MM.1S (cell line): ENCODE data around the gene TIMM17B.
"Not testable (repeated sequence)": the region's sequence is repeated elsewhere in the genome, so short reads cannot be mapped to it uniquely, and the experiment has no call there.

Experiments used
- DNase-seq: peaks from one replicate; pipeline ENCODE4 v3.0.0-alpha.2; 2015
- H2AFZ ChIP-seq: fragments of 300-600 bp; sonication (generic); 2 replicates; pipeline ENCODE4 v1.6.0; 2016; ENCODE audit warnings: antibody characterized with exemption, low read length
- H3F3A ChIP-seq: fragments of 300-600 bp; sonication (generic); 2 replicates; pipeline ENCODE4 v1.6.1; 2016; ENCODE audit warnings: mild to moderate bottlenecking, antibody characterized with exemption, low read length, moderate library complexity, mixed read lengths; ENCODE audit not compliant: insufficient read depth
- H3K27ac ChIP-seq: fragments of 300-600 bp; sonication (generic); 2 replicates; pipeline ENCODE4 v1.5.1; 2016; ENCODE audit warnings: mild to moderate bottlenecking, low read length
- H3K27me3 ChIP-seq: fragments of 300-600 bp; sonication (generic); replicated peaks from 2 replicates; pipeline ENCODE4 v1.6.0; 2016; ENCODE audit warnings: low read length; ENCODE audit not compliant: insufficient read depth
- H3K36me3 ChIP-seq: fragments of 300-600 bp; sonication (generic); replicated peaks from 2 replicates; pipeline ENCODE4 v1.6.1; 2016; ENCODE audit warnings: mild to moderate bottlenecking, low read length, mixed read lengths; ENCODE audit not compliant: insufficient read depth
- H3K4me1 ChIP-seq: fragments of 300-600 bp; sonication (generic); 2 replicates; pipeline ENCODE4 v1.6.1; 2016; ENCODE audit warnings: low read length, mixed read lengths
- H3K4me2 ChIP-seq: fragments of 300-600 bp; sonication (generic); 2 replicates; pipeline ENCODE4 v1.6.0; 2016; ENCODE audit warnings: low read depth, low read length
- H3K4me3 ChIP-seq: fragments of 300-600 bp; sonication (generic); 2 replicates; pipeline ENCODE4 v1.5.1; 2016; ENCODE audit warnings: low read length, mixed read lengths
- H3K79me2 ChIP-seq: fragments of 300-600 bp; sonication (generic); 2 replicates; pipeline ENCODE4 v1.6.1; 2016; ENCODE audit warnings: mixed run types, low read length, mixed read lengths
- H3K9ac ChIP-seq: fragments of 300-600 bp; sonication (generic); 2 replicates; pipeline ENCODE4 v1.6.1; 2016; ENCODE audit warnings: low read length, mixed read lengths
- H3K9me2 ChIP-seq: fragments of 300-600 bp; sonication (generic); replicated peaks from 2 replicates; pipeline ENCODE4 v1.6.1; 2016; ENCODE audit warnings: mild to moderate bottlenecking, low read length, mixed read lengths; ENCODE audit not compliant: insufficient read depth
- H3K9me3 ChIP-seq: fragments of 300-600 bp; sonication (generic); replicated peaks from 2 replicates; pipeline ENCODE4 v1.6.1; 2016; ENCODE audit warnings: mild to moderate bottlenecking, low read length, mixed read lengths; ENCODE audit not compliant: insufficient read depth
- H4K20me1 ChIP-seq: fragments of 300-600 bp; sonication (generic); 2 replicates; pipeline ENCODE4 v1.6.1; 2016; ENCODE audit warnings: mild to moderate bottlenecking, low read length, moderate library complexity, mixed read lengths; ENCODE audit not compliant: insufficient read depth
- EZH2 ChIP-seq: fragments of 300-600 bp; sonication (generic); optimal IDR thresholded peaks from 2 replicates; pipeline ENCODE3; 2017; ENCODE audit warnings: low read depth, mild to moderate bottlenecking, antibody characterized with exemption, low read length, mixed read lengths
- EZH2phosphoT487 ChIP-seq: fragments of 300-600 bp; sonication (generic); IDR thresholded peaks from 2 replicates; pipeline ENCODE4 v1.6.1; 2018; ENCODE audit warnings: antibody characterized with exemption, low read length
- TF ChIP-seq, protein P1 (sequence below): fragments of 300-600 bp; sonication (generic); IDR thresholded peaks from 2 replicates; pipeline ENCODE4 v1.5.1; 2016; ENCODE audit warnings: antibody characterized with exemption, low read length, mixed read lengths

Gene TIMM17B

DNA sequence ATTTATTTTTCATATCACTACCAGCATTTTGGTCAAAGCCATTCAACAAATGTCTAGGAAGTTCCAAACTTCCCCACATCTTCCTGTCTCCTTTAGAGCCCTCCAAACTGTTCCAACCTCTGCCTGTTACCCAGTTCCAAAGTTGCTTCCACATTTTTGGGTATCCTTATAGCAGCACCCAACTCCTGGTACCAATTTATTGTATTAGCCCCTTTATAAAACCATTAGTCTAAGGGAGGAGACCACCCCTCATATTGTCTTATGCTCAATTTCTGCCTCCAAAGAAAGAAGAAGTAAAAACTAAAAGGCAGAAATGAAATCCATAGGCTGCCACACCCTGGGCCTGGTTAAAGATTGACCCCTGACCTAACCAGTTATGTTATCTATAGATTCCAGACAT lies 44.1 kb downstream of the TIMM17B start:
- H3K9me3 ChIP-seq, H3K79me2 ChIP-seq, H3K4me2 ChIP-seq, H3F3A ChIP-seq, H3K9ac ChIP-seq, H2AFZ ChIP-seq, DNase-seq, H3K4me3 ChIP-seq, H4K20me1 ChIP-seq, H3K27ac ChIP-seq, H3K27me3 ChIP-seq, H3K4me1 ChIP-seq, H3K36me3 ChIP-seq, H3K9me2 ChIP-seq: not testable (repeated sequence)

DNA sequence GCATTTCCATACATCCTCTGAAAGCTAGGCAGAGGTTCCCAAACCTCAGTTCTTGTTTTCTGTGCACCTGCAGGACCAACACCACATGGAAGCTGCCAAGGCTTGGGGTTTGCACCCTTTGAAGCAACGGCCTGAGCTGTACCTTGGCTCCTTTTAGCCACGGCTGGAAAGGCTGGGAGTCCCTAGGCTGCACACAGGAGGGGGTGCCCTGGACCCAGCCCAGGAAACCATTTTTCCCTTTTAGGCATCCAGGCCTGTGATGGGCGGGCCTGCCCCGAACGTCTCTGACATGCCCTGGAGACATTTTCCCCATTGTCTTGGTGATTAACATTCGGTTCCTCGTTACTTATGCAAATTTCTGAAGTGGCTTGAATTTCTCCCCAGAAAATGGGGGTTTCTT lies 44.7 kb downstream of the TIMM17B start:
- H3K4me2 ChIP-seq = no peak overlapping the region
- H3K36me3 ChIP-seq = no peaks in the 10 kb centered on the region
- no peak overlapping the region for H3K9ac ChIP-seq
- no peaks in the 10 kb centered on the region for H3F3A ChIP-seq
- no peak overlapping the region for H3K27ac ChIP-seq
- no peaks in the 10 kb centered on the region for H3K79me2 ChIP-seq
- H3K4me1 ChIP-seq = no peaks in the 10 kb centered on the region
- H3K9me2 ChIP-seq = no peaks in the 10 kb centered on the region
- no peaks in the 10 kb centered on the region for H4K20me1 ChIP-seq
- no peak overlapping the region for H2AFZ ChIP-seq
- no peak overlapping the region for H3K4me3 ChIP-seq
- no peak for TF ChIP-seq EZH2
- DNase-seq = no peak
- no peaks in the 10 kb centered on the region for H3K27me3 ChIP-seq
- H3K9me3 ChIP-seq = no peaks in the 10 kb centered on the region

DNA sequence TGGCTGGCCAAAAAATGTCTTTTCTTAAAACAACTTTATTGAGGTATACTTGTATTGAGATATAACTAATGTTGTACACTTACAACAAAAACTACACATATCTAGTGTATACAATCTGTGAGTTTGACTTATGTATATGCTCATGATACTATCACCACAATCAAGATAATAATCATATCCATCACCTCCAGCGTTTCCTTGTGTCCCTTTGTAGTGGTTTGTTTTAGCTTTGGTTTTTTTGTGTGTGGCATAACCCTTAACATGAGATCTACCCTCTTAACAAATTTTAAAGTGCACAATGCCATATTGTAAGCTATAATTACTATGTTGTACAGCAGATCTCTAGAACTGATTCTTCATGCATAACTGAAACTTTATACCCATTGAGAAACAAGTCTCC lies 48.7 kb downstream of the TIMM17B start:
- DNase-seq = no peak
- H3K27me3 ChIP-seq = no peaks in the 10 kb centered on the region
- no peaks in the 10 kb centered on the region for H3K9me3 ChIP-seq
- no peak overlapping the region for H2AFZ ChIP-seq
- H3F3A ChIP-seq = no peaks in the 10 kb centered on the region
- H3K9ac ChIP-seq = no peak overlapping the region
- H3K36me3 ChIP-seq = no peaks in the 10 kb centered on the region
- TF ChIP-seq, protein P1, sequence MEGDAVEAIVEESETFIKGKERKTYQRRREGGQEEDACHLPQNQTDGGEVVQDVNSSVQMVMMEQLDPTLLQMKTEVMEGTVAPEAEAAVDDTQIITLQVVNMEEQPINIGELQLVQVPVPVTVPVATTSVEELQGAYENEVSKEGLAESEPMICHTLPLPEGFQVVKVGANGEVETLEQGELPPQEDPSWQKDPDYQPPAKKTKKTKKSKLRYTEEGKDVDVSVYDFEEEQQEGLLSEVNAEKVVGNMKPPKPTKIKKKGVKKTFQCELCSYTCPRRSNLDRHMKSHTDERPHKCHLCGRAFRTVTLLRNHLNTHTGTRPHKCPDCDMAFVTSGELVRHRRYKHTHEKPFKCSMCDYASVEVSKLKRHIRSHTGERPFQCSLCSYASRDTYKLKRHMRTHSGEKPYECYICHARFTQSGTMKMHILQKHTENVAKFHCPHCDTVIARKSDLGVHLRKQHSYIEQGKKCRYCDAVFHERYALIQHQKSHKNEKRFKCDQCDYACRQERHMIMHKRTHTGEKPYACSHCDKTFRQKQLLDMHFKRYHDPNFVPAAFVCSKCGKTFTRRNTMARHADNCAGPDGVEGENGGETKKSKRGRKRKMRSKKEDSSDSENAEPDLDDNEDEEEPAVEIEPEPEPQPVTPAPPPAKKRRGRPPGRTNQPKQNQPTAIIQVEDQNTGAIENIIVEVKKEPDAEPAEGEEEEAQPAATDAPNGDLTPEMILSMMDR = no peak
- TF ChIP-seq EZH2phosphoT487 = no peak
- TF ChIP-seq EZH2 = no peak
- H3K9me2 ChIP-seq = no peaks in the 10 kb centered on the region
- H3K4me2 ChIP-seq = no peak overlapping the region
- H3K27ac ChIP-seq = no peak overlapping the region
- no peaks in the 10 kb centered on the region for H4K20me1 ChIP-seq
- no peaks in the 10 kb centered on the region for H3K4me1 ChIP-seq
- no peak overlapping the region for H3K4me3 ChIP-seq
- H3K79me2 ChIP-seq = no peaks in the 10 kb centered on the region
